Measurements from ENCODE around the gene TMEM267.
A peak's percentile ranks its signal among the peaks of the same experiment; 100 is the strongest.

Gene TMEM267

GRCh38 chr5:43401827-43402226 is 81.8 kb downstream of the TMEM267 start:
- DNase-seq: peak; percentile 19 to 31

GRCh38 chr5:43400082-43400481 is 83.6 kb downstream of the TMEM267 start:
- DNase-seq: peak in 1 of 2 experiments; percentile 21

DNA sequence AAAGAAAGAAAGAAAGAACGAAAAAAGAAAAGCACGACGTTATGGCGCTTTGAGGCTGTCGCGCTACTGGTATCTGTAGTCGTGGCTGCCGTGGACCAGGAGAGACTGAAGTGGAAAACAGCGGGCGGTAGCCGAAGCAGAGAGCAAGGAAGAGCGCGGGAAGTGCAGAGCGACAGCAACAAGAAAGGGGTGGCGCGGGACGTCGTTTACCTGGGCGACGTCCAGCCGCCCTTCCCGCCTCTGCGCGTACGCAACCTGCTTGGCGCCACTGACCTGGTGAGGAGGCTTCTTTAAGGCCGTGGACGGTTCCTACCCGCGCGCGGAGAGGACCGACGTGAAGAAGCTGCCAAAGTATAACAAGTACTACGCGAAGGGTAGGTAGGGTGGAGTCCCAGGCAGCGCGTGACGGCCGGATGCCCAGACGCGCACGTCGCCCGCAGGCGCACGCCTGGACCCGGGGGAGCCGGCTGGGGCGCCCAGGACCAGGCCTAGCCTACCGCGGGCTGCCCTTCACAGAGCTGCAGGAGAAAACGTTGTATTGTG is 86.8 kb downstream of the TMEM267 start:
- DNase-seq: no peak

Measured in Kasumi-1 (cell line).